Measurements from ENCODE around the gene BCL2L1.
"Not testable (repeated sequence)": the region's sequence is repeated elsewhere in the genome, so short reads cannot be mapped to it uniquely, and the experiment has no call there.

Gene BCL2L1

DNA sequence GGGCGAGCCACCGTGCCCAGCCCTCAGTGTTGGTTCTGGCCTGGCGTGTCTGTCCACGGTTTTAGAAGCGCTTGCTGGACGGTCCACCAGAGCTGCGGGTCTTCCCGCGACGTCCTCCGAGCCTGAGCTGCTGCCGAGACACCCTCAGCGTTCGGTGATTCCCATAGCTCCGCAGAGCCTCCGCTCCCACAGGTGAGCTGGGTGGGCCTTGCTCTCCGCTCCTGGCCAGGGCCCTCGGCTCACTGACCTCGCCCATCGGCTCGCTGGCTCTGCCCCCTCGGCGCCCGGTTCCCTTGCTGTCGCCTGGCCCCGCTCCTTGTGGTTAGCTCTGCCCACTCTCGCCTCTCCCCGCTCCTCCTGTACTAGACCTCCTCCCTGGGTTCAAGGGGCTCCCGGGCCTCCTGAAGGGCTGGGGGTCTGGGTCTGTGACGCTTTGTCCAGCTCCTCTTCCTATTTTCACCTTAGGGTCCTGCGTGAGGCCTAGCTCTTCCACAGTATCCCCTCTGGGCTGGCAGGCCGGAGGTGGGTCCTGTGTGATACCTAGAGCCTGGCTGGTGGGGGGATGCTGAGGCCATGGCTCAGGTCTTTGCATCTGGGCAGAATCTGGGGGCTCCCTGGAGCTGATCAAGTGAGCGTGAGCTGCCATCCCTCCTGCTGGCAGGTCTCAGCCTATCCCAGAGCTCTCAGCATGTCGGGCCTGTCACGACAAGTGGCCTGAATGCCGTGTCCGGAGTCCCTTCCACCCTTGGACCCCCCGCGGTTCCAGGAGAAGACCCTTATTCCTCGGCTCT lies 89.9 kb downstream of the BCL2L1 start:
- TF ChIP-seq, protein P1, sequence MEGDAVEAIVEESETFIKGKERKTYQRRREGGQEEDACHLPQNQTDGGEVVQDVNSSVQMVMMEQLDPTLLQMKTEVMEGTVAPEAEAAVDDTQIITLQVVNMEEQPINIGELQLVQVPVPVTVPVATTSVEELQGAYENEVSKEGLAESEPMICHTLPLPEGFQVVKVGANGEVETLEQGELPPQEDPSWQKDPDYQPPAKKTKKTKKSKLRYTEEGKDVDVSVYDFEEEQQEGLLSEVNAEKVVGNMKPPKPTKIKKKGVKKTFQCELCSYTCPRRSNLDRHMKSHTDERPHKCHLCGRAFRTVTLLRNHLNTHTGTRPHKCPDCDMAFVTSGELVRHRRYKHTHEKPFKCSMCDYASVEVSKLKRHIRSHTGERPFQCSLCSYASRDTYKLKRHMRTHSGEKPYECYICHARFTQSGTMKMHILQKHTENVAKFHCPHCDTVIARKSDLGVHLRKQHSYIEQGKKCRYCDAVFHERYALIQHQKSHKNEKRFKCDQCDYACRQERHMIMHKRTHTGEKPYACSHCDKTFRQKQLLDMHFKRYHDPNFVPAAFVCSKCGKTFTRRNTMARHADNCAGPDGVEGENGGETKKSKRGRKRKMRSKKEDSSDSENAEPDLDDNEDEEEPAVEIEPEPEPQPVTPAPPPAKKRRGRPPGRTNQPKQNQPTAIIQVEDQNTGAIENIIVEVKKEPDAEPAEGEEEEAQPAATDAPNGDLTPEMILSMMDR (IDR thresholded peaks at IDR 0.05; ENCODE audit: low read depth, low read length) = no peak

DNA sequence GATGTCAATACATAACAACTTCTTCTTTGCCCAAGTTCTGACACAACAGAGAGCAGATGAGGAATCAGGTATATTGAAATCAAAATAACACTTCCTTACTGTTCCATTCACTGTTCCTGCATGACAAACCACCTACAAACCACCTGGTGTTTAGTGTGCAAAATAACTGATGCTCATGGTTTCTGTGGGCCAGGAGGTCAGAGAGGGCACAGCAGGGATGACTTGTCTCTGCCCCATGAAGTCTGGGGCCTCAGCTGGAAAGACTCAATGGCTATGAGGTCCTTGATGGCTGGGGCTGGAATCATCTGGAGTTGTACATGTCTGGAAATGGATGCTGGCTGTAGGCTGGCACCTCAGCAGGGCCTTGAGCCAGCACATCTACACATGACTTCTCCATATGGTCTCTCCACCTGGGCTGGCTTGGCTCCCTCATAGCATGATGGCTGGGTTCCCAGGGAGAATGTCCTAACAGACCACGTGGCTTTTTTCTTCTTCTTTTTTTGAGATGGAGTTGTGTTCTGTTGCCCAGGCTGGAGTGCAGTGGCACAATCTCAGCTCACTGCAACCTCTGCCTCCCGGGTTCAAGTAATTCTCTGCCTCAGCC lies 92.4 kb downstream of the BCL2L1 start:
- TF ChIP-seq, protein P1 (IDR thresholded peaks at IDR 0.05; ENCODE audit: low read depth, low read length) = no peak
- no peak for DNase-seq (ENCODE audit: extremely low read depth, low read depth)

More for the DNA sequence above, 89.9 kb downstream of the BCL2L1 start:
- no peak for DNase-seq (ENCODE audit: extremely low read depth, low read depth)

DNA sequence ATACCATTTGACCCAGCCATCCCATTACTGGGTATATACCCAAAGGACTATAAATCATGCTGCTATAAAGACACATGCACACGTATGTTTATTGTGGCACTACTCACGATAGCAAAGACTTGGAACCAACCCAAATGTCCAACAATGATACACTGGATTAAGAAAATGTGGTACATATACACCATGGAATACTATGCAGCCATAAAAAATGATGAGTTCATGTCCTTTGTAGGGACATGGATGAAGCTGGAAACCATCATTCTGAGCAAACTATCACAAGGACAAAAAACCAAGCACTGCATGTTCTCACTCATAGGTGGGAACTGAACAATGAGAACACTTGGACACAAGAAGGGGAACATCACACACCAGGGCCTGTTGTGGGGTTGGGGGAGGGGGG lies 94.6 kb downstream of the BCL2L1 start:
- DNase-seq (ENCODE audit: extremely low read depth, low read depth) = not testable (repeated sequence)

DNA sequence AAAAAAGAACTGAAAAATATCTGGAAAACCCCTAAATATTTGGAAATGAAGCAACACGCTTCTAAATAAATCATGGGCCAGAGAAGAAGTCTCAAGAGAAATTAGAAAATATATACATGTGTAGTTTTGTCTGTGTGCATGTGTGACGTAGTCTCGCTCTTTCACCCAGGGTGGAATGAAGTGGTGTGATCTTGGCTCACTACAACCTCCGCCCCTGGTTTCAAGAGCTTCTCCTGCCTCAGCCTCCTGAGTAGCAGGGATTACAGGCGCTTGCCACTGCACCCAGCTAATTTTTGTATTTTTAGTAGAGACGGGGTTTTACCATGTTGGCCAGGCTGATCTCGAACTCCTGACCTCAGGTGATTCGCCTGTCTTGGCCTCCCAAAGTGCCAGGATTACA lies 96.1 kb downstream of the BCL2L1 start:
- not testable (repeated sequence) for DNase-seq (ENCODE audit: extremely low read depth, low read depth)

DNA sequence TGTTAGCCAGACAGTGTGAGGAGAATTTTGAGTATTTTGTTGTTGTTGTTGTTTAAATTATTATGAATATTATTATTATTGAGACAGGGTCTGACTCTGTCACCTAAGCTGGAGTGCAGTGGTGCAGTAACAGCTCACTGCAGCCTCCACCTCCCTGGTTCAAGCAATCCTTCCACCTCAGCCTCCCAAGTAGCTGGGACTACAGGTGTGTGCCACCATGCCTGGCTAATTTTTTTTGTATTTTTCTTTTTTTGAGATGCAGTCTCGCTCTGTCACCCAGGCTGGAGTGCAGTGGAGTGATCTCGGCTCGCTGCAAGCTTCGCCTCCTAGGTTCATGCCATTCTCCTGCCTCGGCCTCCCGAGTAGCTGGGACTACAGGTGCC lies 99.6 kb downstream of the BCL2L1 start:
- DNase-seq (ENCODE audit: extremely low read depth, low read depth) = not testable (repeated sequence)

DNA sequence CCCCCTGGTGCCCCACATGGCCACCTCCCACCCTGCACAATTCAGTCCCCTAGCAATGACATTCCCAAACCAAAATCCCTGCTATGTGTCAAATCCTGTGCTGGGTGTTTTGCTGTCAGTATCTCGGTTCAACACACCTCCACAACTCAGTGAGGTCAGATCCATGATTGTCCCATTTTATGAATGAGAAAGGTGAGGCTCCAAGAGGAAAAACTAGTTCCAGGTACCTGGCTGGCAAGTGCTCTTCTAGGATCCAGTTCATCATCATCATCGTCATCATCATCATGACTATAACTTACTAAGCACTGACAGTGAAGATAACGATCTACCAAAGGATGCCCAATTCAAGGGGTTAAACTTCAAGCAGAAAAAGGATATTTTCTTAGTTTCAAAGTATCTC lies 102.4 kb downstream of the BCL2L1 start:
- no peak for DNase-seq (ENCODE audit: extremely low read depth, low read depth)
- TF ChIP-seq, protein P1 (IDR thresholded peaks at IDR 0.05; ENCODE audit: low read depth, low read length) = no peak

DNA sequence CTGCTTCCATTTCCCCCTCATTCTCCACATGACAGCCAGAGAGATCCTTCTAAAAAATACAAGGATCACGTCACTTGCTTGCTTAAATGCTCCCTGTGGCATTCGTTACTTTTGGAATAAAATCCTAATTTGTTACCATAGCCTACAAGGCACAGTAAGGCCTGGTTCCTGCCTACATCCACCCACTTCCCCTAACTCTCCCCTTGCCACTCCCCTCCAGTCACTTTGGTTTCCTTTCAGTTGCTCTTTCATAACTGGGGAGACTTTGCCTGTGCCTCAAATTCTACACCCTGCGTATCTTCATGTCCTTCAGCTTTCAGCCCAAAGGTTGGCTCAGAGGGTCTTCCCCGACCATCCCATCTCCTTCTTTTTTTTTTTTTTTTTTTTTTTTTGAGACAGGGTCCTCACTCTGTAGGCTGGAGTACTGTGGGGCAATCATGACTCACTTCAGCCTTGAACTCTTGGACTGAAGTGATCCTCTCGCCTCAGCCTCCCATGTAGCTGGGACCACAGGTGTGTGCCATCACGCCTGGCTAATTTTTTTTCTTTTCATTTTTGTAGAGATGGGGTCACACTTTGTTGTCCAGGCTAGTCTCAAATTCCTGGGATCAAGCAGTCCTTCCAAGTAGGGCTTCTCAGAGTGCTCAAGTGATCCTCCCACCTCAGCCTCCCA lies 105.1 kb downstream of the BCL2L1 start:
- TF ChIP-seq, protein P1 (IDR thresholded peaks at IDR 0.05; ENCODE audit: low read depth, low read length) = no peak
- DNase-seq (ENCODE audit: extremely low read depth, low read depth) = no peak

DNA sequence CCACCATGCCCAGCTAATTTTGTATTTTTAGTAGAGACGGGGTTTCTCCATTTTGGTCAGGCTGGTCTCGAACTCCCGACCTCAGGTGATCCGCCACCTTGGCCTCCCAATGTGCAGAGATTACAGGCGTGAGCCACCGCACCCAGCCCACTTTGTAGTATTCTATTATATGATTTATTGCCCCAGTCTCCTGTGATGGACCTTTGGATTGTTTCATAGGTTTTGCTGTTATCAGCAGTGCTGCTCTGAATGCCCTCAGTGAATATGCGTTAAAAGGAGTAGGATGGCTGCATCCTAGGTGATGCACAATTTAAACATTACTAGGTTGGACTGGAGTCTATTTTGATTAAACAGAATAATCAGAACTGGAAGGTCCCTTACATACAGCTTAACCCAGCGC lies 107.3 kb downstream of the BCL2L1 start:
- DNase-seq (ENCODE audit: extremely low read depth, low read depth) = no peak
- TF ChIP-seq, protein P1 (IDR thresholded peaks at IDR 0.05; ENCODE audit: low read depth, low read length) = no peak

All from AG09319 (cell line).